Omental fat pad (tissue), 4 donors: ENCODE results near the gene CUL1. TPM values are rescaled to one million over a fixed set of nuclear protein-coding genes. Genes with fewer than 3 reads are reported as not detected.
A peak's percentile ranks its signal among the peaks of the same experiment; 100 is the strongest.

Experiments
- ATAC-seq: fragments of 150-250 bp; one replicate; pipeline ENCODE4 v1.9.1; 2016; ENCODE audit warnings: mild to moderate bottlenecking, moderate library complexity; ENCODE audit not compliant: low FRiP score
- DNase-seq: peaks from one replicate; pipeline ENCODE4 v3.0.0-alpha.2; 2019; ENCODE audit warnings: low spot score
- total RNA-seq, 4 donors: library from RNA; depleted of rRNA; stranded (reverse); fragments of >200 nt; gene quantifications; one replicate each; pipeline ENCODE4 v1.1.0, GENCODE V29; 2016
- TF ChIP-seq, protein P1 (sequence below), 3 donors: fragments of 450-650 bp; IDR thresholded peaks; one replicate each; pipeline ENCODE4 v1.5.1; 2016 to 2017; ENCODE audit warnings: antibody characterized with exemption in 3 of 3, mild to moderate bottlenecking in 3 of 3, moderate library complexity in 2 of 3

The CUL1 gene
- total RNA-seq, 4 donors from 2014 or later: 47.0 to 74.5 (median 55.7) TPM

DNA sequence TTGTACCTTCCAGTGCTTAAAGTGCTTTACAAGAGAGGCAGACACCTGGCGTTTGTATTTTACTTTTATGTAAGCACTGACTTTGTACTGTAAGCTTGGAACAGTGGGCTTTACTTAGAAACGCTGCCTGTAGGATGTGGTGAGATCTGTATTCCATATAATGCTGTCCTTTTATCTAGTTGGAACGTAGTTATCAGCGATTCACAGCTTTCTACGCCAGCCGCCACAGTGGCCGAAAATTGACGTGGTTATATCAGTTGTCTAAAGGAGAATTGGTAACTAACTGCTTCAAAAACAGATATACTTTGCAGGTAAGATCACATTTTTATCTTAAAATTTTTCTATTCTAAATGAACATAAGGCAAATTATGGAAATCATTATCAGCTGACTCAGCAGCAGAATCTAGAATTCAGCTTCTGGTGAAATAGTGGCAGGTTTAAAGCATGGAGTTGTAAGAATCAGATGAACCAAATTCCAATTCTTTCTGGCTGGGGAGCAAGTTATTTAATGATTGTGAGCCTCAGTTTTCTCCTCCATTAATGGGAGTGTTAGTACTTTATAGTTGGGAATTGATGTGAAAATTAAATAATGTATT is 91.5 kb downstream of the CUL1 start:
- DNase-seq (no peak), ATAC-seq (no peak)
- TF ChIP-seq, protein P1, sequence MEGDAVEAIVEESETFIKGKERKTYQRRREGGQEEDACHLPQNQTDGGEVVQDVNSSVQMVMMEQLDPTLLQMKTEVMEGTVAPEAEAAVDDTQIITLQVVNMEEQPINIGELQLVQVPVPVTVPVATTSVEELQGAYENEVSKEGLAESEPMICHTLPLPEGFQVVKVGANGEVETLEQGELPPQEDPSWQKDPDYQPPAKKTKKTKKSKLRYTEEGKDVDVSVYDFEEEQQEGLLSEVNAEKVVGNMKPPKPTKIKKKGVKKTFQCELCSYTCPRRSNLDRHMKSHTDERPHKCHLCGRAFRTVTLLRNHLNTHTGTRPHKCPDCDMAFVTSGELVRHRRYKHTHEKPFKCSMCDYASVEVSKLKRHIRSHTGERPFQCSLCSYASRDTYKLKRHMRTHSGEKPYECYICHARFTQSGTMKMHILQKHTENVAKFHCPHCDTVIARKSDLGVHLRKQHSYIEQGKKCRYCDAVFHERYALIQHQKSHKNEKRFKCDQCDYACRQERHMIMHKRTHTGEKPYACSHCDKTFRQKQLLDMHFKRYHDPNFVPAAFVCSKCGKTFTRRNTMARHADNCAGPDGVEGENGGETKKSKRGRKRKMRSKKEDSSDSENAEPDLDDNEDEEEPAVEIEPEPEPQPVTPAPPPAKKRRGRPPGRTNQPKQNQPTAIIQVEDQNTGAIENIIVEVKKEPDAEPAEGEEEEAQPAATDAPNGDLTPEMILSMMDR (IDR thresholded peaks at IDR 0.05): no peak

DNA sequence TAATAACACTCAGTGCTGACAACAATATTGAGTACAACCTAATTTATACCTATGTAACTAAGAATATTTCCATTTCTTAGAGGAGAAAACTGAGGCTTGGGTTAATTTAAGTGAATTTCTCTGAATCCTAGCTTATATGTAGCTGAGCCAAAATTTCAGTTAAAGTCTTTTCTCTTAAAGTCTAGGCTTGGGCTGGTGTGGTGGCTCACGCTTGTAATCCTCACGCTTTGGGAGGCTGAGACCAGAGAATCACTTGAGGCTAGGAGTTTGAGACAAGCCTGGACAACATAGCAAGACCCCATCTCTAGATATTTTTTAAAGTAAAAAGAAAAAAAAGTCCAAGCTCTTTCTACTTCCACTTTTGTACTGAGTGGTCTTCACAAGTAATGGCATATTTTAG is 92.1 kb downstream of the CUL1 start:
- DNase-seq (no peak), ATAC-seq (no peak)
- TF ChIP-seq, protein P1 (IDR thresholded peaks at IDR 0.05): no peak

DNA sequence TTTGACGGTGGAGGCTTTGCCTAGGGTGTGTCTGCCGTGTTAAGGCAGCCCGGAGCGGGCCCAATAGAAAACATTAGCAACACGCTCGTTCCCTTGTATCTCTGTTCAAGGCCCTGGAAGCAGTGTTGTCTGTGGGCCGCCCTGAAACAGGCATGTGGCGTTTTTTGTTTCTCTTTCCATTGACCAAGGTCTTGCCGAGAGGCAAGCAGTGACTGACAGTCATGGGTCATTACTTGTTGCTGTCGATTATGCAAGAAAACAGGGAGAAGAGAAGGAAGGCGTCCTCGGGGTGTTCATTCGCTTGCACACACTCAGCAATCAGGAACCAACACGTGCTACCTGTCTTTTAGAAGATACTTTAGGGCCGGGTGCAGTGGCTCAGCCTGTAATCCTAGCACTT is 92.8 kb downstream of the CUL1 start:
- TF ChIP-seq, protein P1 (IDR thresholded peaks at IDR 0.05): no peak
- no peak for ATAC-seq
- no peak for DNase-seq

DNA sequence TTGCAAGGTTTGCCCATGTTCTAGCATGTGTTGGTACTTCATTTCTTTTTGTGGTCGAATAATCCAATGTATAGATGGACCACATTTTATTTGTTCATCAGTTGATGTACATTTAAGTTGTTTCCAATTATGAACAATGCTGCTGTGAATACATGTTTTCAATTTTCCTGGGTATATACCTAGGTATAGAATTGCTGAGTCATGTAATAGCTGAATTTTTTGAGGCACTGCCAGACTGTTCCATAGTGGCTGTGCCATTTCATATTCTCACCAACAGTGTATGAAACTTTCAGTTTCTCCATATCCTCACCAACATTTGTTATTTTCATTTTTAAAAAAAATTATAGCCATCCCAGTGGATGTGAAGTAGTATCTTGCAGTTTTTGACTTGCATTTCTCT is 94.9 kb downstream of the CUL1 start:
- DNase-seq: no peak
- TF ChIP-seq, protein P1 (IDR thresholded peaks at IDR 0.05): no peak
- peak; percentile 48 for ATAC-seq

DNA sequence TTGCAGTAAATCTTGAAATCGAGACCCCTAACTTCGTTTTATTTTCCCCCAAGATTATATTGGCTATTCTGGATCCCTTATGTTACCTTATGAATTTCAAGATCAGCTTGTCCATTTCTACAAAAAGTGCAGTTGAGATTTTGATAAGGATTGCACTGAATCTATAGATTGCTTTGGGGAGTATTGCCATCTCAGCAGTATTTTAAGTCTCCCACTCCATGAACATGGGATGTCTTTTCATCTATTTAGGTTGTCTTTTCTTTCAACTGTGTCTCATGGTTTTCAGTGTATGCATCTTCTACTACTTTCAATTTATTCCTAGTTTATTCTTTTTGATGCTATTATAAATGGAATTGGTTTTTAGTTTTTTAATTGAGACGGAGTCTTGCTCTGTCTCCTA is 95.8 kb downstream of the CUL1 start:
- DNase-seq (no peak), ATAC-seq (no peak)
- TF ChIP-seq, protein P1 (IDR thresholded peaks at IDR 0.05): no peak

DNA sequence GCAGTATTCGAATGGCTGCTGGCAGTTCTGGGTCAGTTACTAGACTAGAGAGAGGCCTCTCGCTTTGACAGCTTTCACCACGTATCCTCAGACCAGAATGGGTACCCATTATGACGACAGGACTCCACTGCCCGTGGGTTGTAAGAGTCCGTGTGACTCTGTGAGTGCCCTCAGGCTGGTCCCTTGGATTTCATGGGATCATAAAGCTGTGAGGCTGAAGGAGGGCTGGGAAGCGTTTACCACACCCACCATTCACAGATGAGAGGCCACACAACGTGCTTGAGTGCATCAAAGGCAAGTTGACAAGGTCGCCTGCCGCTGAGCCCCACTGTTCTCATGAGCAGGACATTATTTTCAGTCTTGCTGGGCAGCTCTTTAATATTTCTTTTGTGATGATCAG is 98.1 kb downstream of the CUL1 start:
- TF ChIP-seq, protein P1 (IDR thresholded peaks at IDR 0.05): no peak
- DNase-seq (no peak), ATAC-seq (no peak)

DNA sequence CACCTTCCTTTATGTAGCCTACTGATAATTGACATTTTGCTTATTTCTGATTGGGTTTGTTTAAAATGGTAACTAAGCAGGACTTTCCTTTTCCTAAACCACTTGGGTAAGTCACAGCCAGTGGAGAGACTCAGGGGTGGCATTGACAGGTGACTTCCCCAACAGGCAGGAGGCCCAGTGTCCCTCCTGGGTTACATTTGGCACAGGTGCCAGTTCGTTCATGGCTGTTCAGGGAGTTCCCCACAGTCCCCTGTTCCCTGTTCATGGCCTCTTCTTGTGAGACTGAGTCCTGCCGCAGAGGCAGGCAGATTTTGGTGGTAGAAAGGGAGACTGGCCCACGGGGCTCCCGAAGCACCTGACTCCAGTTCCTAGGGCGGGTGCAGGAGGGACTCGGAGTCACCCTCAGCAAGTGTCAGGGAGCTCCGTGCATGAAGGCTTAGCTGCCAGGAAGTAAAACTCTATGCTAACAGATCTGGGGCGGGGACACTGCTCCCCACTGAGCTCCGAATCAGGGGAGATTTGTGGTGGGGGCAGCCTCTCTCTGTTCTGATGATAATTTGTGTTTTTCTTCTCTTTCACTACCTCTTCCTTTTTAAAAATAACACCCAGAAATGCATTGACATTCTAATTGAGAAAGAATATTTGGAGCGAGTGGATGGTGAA is 101.3 kb downstream of the CUL1 start:
- TF ChIP-seq, protein P1 (IDR thresholded peaks at IDR 0.05): no peak
- ATAC-seq (no peak), DNase-seq (no peak)
